GM11168 (cell line): ENCODE results near the gene OR2A25.
"Not testable (repeated sequence)": the region's sequence is repeated elsewhere in the genome, so short reads cannot be mapped to it uniquely, and the experiment has no call there.

Experiments
- in situ Hi-C: fragments of 300-500 bp; cut with MboI; formaldehyde crosslinking; loops from one replicate; pipeline ENCODE4 v1.12.0; 2022; ENCODE audit warnings: low sequenced_read_pairs; ENCODE audit not compliant: unreplicated experiment

Gene OR2A25, protein sequence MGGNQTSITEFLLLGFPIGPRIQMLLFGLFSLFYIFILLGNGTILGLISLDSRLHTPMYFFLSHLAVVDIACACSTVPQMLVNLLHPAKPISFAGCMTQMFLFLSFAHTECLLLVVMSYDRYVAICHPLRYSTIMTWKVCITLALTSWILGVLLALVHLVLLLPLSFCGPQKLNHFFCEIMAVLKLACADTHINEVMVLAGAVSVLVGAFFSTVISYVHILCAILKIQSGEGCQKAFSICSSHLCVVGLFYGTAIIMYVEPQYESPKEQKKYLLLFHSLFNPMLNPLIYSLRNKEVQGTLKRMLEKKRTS

DNA sequence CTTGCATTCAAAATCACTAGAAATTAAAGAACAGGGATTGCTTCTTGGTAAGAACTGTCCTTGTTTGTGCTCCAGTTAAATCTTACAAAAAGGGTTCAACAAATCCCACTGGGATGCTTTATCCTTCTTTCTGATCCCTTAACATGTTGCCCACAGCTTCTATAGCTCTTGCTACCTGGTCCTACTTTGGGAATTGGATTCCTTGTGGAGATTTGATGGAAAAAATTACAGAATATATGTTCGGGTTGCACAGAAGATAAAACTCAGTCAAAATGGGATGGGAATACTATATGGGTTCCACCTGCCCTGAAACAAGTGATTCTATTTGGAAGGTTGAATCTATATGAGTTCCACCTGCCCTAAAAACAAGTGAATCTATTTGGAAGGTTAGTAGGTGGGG is at the start of gene OR2A25:
TSS of gene OR2A25 (plus strand) at position 301 of the 400 bp plus-strand sequence. CDS start 4,409 bp downstream, outside the sequence.
- in situ Hi-C loops: no loop called here

DNA sequence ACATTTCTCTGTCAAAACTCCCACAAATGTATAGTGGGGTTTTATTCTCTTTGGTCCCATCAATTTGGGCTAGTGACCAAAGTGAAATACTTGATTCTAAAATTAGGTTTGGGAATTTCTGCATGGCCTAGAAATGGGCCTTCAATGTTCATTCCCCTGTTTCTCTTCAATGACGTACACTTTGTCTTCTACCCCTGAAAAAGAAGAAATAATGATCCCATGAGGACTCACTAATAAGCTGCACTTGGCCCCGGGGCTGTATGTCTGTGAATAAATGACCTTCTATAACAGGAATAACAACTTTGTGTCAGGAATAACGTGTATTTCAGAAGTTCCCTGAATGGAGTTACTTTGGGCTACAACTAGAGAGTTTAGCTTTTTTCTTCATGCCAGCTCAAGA is 49.3 kb upstream of the OR2A25 start:
- in situ Hi-C loops: no loop called here

DNA sequence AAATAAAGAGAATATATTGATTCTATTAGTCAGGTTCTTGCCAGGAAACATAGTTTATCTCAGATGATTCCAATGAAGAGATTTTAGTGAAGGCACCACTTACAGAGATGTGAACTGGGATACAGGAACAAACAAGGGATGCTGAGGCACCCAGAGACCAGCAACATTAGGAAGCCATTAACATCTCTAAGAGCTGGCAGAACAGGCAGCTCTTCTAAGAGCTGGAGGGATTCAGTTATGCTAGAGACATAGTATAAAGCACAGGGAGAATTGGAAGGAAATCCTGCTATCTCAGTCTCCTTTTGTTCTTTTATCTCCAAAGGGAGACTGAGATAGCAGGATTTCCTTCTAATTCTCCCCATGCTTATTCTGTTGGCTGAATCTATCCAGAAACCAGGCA is 47.4 kb upstream of the OR2A25 start:
- in situ Hi-C loops: no loop called here

DNA sequence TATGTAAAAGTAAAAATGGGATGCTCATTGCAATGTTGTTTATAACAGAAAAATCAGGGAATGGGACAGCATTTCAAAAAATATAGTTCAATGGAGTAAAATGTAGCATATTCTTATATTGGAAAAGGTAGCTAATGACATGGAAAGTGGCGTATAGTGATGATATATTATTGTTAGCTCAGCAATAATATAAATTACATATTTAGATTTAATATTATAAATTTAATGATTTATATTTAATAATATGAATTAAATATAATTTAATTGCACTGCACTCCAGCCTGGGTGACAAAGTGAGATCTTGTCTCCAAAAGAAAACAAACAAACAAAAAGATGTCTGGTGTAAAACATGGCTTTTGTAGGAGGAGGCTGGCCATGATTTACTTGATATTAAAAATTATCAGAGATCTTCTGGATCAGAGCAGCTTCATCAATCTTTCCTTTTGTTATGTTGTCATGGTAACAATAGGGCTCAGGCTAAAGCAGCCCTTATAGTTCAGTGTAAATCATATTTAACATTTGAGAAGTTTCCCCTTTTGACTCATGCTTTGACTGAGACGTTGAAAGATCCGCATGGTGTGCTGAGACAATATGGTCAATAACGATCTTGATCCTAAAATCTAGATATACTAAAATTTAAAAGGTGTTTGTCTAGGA is 46.3 kb upstream of the OR2A25 start:
- in situ Hi-C loops: no loop called here

DNA sequence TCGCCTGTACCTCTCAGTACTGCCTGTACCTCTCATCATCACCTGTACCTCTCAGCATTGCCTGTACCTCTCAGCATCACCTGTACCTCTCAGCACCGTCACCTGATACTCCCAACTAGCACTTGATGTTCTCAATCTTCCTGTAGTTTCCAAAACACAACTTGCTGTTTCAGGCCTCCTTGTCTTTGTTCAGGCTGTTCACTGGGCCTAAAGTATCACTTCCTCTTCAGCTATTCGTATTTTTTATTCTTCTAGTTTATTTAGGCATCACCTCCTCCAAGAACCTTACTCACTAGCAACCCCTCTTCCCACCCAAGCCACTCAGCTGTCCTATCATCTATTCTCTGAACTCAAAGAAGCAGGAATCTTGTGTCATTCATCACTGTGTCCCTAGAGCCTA is 45.4 kb upstream of the OR2A25 start:
- in situ Hi-C loops: no loop called here

DNA sequence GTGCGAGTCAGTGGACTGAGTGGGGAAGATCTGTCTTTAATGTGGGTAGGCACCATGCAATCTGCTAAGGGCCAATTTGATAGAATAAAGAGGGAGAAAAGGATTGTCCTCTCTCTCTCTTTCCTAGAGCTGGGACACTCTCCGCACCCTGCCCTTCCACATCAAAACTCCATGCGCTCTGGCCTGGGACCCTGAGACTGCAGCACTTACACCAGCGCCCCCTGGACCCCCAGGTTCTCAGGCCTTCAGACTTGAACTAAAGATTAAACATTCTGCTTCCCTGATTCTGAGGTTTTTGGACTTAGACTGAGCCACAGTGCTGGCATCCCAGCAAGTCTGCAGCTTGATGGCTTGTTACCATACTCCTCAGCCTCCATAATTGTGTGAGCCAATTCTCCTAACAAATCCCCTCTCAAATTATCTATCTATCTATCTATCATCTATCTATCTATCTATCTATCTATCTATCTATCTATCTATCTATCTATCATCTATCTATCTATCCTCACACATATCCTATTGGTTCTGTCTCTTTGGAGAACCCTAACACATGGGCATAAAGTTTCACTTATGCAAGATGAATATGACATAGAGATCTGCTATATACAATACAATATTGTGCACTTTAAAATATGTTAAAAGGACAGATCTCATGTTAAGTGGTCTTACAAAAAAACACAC is 43.3 kb upstream of the OR2A25 start:
- in situ Hi-C loops: no loop called here

DNA sequence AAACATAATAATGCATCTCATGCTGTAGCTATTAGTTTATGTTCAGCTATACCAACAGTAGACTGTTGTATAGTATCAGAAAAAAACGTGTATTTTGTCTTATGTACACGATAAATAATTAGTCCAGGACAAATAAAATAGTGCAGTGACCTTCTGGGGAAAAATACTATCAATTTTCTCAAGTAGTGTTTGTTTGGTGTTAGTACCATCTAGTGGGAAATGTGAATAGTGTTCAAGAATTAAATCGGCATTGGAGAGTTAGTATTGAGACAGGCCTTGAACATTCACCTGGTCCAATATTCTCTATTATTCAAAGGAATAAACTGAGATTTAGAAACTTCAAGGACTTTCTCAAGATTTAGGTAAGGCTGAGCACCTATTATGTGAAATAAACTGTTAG is 42.5 kb upstream of the OR2A25 start:
- in situ Hi-C loops: no loop called here

DNA sequence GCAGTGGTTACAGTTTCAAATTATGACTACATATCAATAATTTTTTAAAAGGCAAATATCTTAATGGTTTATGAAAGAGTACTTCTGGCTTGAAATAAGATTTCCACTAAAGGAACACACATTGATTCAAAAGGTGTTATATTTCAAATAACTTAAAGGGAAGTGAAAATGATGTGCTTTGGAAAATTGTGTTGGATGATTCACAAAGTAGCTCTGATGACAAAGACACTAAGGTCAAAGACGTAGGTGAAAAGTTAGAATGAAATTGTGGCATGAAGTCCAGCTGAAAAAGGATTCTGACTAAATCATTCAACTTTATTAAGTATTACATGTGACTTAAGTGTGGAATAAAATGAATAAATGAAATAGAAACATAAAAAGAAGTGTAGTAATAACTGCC is 41.6 kb upstream of the OR2A25 start:
- in situ Hi-C loops: no loop called here

DNA sequence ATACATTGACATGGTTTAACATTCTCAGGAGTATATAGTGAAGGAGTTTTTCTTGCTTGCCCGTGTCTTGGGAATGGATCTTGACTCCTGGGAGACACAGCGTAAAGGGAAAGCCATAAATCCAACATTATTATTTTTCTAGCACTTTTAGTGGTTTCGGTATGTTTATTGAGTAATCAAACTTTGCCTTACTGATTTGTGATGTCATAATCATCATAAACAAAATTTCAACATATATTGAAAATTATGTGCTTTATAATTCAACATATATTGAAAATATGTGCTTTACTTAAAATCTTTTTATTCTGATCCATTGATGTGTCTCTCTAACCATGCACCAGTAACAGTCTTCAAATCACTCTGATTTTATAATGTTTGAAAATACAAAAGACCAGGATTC is 41.1 kb upstream of the OR2A25 start:
- in situ Hi-C loops: no loop called here

DNA sequence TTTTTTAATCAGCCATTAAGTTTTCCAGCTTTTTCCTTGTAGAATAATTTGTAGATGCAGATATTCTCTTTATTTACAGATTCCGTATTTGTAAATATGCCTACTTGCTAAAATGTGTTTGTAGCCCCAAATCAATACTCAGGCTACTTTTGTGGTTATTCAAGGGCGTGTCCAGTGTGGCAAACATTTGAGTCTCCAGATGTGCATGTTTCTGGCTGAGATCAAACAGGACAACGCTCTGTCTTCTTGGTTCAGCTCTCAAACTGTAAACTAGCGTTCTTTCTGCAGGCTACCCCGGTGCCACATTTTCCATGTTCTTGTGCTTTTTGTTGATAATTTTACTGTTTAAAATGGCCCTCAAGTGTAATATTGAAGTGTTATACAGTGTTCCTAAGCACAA is 37.1 kb upstream of the OR2A25 start:
- in situ Hi-C loops: no loop called here

DNA sequence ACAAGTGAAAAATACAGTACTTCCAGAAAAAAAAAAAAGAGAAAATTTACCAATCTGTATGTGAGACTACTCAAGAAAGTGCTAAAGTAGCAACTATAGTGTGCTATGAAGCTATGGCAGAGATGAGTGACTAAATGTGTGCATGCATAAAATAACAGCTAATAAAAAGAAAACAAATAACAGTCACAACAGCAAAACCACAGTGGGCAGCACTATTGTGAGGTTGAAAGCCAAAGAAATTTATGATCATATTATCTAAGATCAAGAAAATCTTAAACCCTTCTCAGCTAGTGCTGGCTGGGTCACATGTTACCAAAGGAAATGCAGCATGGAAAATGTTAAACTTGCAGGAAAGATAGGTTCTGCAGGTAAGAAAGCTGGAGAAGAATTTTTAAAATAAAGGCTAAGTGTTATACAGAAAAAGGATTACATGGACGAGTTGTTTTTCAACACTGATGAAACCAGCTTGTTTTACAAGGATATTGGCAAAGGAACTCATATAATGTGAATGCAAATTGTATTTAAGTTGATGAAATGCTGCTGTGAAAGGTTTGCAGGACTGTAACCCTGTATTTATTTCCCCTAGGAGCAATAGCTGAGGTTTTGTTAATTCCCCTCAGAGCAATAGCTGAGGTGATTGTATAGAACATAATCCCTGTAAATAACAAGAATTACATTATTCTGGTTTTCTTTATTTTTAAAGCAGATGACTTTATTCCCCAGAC is 36.5 kb upstream of the OR2A25 start:
- in situ Hi-C loops: no loop called here

DNA sequence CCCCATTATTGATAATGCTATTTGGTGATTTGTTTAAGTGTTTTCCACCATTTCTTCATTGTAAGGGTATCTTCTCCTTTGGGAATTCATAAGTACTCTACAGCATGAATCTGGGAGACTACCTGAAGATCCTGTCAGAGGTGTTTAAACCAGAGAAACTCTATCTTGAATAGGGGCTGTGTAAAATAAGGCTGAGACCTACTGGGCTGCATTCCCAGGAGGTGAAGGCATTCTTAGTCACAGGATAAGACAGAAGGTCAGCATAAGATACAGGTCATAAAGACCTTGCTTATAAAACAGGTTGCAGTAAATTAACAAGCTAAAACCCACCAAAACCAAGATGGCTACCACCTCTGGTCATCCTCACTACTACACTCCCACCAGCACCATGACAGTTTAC is 34.2 kb upstream of the OR2A25 start:
- in situ Hi-C loops: no loop called here

DNA sequence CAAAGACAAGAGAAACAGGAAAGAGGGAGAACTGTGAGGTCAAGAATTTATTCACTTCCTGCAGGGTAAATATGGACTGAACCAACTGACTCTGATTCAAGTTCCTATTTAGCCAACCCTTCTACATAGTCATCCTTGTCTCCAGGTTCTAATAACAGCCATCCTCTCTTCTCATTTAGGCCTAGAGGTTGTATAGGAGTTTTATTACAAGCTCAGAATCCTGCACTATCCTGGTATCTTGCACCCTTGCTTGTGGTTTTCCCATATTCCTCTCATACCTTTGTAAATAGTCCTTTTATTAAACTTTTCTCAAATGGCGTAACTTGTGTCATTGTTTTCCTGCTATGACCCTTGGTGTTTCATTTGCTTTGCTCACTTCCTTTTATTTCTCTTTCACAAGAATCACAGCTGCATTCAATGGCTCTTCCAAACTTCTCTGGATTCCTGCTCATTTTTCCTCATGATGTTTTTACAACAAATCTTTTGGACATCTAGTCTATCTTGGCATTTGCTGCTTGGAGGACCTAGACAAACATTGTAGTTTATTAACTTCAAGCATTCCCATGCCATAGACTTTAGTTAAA is 33.2 kb upstream of the OR2A25 start:
- in situ Hi-C loops: no loop called here

DNA sequence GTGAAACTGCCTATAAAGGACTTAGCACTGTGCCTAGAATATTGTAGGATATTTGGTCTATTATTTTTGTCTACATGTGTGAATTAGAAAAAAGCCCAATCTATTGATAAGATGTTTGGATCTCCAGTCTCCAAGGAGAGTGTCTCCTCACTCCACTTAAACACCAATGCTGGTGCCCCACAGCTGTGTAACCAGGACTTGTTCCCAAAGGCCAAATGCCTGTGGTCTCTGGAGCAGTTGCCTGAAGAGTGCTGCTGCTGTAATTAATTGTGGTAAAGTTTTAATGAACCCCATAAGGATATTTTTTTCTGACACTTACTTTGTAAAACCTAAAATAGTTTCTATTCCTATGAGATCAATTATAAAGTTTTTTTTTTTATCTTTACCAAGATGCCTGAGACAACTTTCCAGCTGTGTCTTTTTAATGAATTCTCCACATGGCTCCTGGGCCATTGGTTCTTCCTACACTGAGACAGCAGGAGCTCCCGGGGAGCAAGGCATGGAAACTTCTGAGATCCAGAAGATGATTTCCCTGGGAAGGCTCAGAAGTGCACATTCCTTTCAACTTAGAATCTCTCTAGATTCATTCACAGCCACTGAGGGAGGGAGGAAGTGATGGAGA is 32.1 kb upstream of the OR2A25 start:
- in situ Hi-C loops: no loop called here

DNA sequence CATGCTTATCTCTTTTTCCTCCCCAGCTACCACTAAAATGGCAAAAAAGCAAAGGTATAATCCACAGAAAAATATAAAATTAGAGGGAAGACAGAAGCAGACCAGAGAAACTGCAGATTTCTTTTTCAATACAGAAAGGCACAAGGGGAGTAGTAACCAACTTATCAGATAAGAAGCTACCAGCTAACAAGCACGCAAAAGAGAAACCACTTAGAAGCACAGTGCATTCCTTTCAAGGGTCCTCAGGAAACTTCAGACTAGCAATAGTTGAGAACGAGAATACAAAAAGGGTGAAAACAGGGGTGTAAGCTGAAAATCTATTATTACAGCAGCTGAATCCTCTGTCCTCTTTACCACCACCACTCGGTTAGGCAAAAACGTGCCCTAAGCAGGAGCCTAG is 30.7 kb upstream of the OR2A25 start:
- in situ Hi-C loops: no loop called here

DNA sequence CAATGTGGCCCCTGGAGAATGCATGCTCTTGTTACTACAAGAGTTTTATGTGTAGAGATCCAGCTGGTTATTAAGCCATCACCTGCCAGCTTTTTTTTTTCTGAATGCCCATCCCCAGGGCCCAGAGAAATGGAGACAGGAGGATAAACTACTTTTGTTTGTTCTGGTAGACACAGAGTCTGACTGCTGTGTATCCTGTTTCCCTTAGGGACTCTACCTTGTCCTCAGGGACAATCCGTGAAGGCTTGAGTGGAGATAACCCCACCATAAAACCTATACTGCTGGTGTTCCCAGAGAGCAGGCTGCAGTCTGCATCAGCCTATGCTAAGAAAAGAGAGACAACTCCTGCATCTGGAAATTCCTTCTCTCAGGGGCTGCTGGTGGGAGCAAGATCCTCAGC is 21.0 kb upstream of the OR2A25 start, which contains the start of gene OR2A5:
TSS of gene OR2A5 (plus strand) at position 301 of the 400 bp plus-strand sequence. CDS start 1,454 bp downstream, outside the sequence.
- in situ Hi-C loops: no loop called here

DNA sequence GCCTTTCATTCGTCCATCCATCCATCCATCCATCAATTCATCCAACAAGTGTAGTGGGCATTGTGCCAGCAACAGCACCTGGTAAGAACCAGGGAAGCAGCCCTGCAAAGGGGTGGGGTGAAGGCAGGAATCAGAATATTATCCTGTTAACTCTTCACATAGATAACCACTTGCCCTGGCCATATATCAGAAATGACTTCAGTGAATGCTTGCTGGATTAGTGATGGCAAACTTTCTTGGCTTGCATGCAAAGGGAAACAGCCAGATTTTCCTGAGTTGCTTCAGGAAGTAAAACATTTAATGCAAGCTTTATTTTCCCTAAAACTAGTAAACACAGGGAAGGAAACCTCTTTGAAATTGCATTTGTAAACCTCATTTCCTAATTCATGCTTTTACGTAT is 20.1 kb upstream of the OR2A25 start:
- in situ Hi-C loops: no loop called here

DNA sequence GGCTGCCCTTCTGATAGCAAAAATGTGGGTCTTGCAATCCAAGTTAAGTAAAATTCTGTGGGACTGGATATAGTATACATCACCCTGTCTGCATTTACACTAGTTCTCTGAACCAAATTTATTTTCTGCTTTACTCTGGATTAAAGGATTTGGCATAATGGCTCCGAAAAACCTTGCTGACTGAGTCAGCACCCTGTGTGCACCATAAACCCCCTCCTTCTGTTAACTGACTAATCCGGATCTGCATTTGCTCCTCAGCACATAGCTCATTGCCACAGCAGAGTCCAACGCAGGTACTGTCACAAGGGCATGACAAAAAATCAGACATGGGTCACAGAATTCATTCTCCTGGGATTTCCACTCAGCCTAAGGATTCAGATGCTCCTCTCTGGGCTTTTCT is 19.5 kb upstream of the OR2A25 start:
- in situ Hi-C loops: no loop called here

DNA sequence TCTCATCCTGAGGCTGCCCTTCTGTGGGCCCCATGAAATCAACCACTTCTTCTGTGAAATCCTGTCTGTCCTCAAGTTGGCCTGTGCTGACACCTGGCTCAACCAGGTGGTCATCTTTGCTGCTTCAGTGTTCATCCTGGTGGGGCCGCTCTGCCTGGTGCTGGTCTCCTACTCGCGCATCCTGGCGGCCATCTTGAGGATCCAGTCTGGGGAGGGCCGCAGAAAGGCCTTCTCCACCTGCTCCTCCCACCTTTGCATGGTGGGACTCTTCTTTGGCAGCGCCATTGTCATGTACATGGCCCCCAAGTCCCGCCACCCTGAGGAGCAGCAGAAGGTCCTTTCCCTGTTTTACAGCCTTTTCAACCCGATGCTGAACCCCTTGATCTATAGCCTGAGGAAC is 18.7 kb upstream of the OR2A25 start:
- in situ Hi-C loops: not testable (repeated sequence)

DNA sequence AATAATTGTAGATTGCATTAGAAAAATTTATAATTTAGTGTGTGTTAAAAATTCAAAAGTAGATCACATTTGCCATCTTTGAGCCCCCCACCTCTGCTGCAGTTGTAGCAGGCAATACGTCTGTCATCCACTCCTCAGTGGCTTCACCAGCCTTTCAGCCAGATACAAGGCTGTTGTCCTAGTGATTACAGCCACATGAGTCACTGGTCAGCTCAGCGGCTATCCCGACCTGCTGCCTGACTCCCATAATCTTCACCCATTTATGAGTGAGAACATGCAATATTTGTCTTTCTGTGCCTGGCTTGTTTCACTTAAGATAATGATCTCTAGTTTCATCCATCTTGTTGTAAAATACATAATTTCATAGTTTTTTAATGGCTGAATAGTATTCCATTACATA is 11.7 kb upstream of the OR2A25 start:
- in situ Hi-C loops: no loop called here
